ENCODE measurements around the gene FAM111B. TPM values are rescaled to one million over a fixed set of nuclear protein-coding genes. Genes with fewer than 3 reads are reported as not detected.

FAM111B gene
- polyA plus RNA-seq, 1 experiment: 0.76 TPM

GRCh38 chr11:59158206-59159068, 51.4 kb downstream of the FAM111B start:
- ChIA-PET POLR2A (no interaction called here), CTCF (interaction anchor here (0.5 to 3.7 kb wide), 33 partner anchors 8 to 1929 kb away, joined by 3 to 67 read pairs (median 6); partner anchors contain the start of genes DTX4, FAM111A and FAM111B)
- DNase-seq (ENCODE audit: low read depth): no peak
- TF ChIP-seq, protein P1, sequence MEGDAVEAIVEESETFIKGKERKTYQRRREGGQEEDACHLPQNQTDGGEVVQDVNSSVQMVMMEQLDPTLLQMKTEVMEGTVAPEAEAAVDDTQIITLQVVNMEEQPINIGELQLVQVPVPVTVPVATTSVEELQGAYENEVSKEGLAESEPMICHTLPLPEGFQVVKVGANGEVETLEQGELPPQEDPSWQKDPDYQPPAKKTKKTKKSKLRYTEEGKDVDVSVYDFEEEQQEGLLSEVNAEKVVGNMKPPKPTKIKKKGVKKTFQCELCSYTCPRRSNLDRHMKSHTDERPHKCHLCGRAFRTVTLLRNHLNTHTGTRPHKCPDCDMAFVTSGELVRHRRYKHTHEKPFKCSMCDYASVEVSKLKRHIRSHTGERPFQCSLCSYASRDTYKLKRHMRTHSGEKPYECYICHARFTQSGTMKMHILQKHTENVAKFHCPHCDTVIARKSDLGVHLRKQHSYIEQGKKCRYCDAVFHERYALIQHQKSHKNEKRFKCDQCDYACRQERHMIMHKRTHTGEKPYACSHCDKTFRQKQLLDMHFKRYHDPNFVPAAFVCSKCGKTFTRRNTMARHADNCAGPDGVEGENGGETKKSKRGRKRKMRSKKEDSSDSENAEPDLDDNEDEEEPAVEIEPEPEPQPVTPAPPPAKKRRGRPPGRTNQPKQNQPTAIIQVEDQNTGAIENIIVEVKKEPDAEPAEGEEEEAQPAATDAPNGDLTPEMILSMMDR (IDR thresholded peaks at IDR 0.05; ENCODE audit: insufficient read depth, low read depth, low read length): peak; percentile 76
- Histone ChIP-seq H3K4me3 (ENCODE audit: low read depth, low read length) (no peak overlapping the region), H3K27me3 (ENCODE audit: control insufficient read depth, insufficient read depth, low read length) (peaks cover 4% of the 10 kb centered on the region), H3K36me3 (ENCODE audit: control insufficient read depth, insufficient read depth, low read length) (no peaks in the 10 kb centered on the region)

GRCh38 chr11:59164028-59164427, 57.0 kb downstream of the FAM111B start:
- POLR2A ChIA-PET: no interaction called here
- CTCF ChIA-PET: interaction anchor here (0.8 to 1.8 kb wide), 5 partner anchors 10 to 111 kb away, joined by 3 to 5 read pairs (median 4); no protein-coding TSS in a partner anchor

DNA sequence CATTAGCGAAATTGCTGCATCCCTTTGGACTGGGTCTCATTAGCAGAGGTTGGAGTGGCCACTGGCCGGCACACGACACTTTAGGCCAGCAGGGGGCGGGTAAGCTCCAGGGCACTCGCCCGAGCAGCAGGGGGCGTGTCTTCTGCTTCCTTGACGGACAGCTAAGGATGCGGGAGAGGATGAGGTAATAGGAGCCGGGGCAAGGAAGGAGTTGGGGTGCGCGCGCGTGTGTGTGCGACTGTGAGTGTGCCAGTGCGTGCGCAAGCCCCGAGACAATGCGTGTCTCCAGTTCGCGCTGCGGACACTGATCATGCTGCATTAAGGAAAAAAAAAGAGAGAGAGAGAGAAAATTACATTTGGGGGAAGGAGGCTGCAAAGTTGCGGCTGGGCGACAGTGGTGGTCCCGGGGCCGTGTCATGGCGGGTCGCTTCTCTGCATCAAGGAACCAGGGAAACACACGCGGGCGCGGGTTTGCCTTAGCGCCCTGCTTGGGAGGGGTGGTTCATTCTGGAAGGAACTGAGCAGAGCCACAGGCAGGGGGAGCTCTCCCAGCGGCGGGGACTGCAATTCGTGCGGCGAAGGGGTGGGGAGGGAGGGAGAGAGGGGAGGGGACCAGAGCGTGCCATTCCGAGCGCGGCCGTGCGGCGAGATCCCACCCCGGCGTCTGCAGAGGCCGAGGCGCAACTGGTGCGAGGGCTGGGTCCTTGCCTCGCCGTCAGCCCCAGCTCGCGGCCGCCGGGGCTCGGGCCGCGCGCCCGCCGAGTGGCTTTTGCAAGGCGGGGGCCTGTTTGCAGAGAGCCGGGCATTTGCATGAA, 64.7 kb downstream of the FAM111B start, which contains the start of gene DTX4:
DTX4 (plus strand) TSS at position 625 of the 815 bp plus-strand sequence. CDS start 464 bp downstream, outside the sequence.
- Histone ChIP-seq H3K36me3 (ENCODE audit: control insufficient read depth, insufficient read depth, low read length) (no peaks in the 10 kb centered on the region), H3K27me3 (ENCODE audit: control insufficient read depth, insufficient read depth, low read length) (no peaks in the 10 kb centered on the region; the same call in 1 of the 2 replicates), H3K4me3 (ENCODE audit: low read depth, low read length) (peak within 1 kb of the TSS; percentile 59)
- peak; percentile 27 for DNase-seq (ENCODE audit: low read depth)
- ChIA-PET POLR2A (interaction anchor here (0.6 kb wide), 1 partner anchor 10 kb away, joined by 4 read pairs; no protein-coding TSS in a partner anchor), CTCF (interaction anchor here (0.6 to 11.6 kb wide), 41 partner anchors 8 to 573 kb away, joined by 3 to 202 read pairs (median 5); partner anchors contain the start of genes FAM111A, FAM111B and MPEG1)
- TF ChIP-seq, protein P1 (IDR thresholded peaks at IDR 0.05; ENCODE audit: insufficient read depth, low read depth, low read length): peak; percentile 97

More at GRCh38 chr11:59164028-59164427, 57.0 kb downstream of the FAM111B start:
- TF ChIP-seq, protein P1 (IDR thresholded peaks at IDR 0.05; ENCODE audit: insufficient read depth, low read depth, low read length): no peak
- no peak for DNase-seq (ENCODE audit: low read depth)
- Histone ChIP-seq H3K4me3 (ENCODE audit: low read depth, low read length) (no peak overlapping the region), H3K27me3 (ENCODE audit: control insufficient read depth, insufficient read depth, low read length) (peaks cover 4% of the 10 kb centered on the region), H3K36me3 (ENCODE audit: control insufficient read depth, insufficient read depth, low read length) (no peaks in the 10 kb centered on the region)

DNA sequence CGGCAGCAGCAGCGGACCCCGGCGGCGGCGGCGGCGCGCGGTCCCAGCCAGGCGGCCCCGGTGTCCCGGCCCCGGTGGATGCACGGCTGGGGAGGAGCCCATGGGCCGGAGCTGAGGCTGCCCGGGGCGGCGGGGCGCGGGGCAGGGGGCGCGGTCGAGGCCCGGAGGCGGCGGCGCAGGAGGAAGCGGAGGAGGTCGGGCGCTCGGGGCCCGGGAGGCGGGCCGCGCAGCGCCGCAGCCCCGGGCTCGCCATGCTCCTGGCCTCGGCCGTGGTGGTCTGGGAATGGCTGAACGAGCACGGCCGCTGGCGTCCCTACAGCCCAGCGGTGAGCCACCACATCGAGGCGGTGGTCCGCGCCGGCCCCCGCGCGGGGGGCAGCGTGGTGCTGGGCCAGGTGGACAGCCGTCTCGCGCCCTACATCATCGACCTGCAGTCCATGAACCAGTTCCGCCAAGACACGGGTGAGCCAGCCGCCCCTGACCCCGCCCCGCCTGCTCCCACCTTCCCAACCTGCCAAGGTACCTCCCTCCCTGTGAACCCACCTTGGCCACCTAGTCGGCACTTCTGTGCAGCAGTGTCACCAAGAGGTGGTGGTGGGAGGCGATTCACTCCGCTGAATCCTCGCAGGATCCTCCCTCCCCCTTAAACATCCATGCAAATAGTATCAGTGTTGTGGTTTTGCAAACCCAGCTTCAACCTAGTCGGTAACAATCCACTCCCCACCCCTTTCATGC, 65.5 kb downstream of the FAM111B start:
- no peak for DNase-seq (ENCODE audit: low read depth)
- ChIA-PET POLR2A (interaction anchor here (0.6 kb wide), 1 partner anchor 11 kb away, joined by 4 read pairs; no protein-coding TSS in a partner anchor), CTCF (interaction anchor here (0.7 to 11.6 kb wide), 34 partner anchors 8 to 572 kb away, joined by 3 to 202 read pairs (median 9); partner anchors contain the start of genes FAM111A, FAM111B and MPEG1)
- Histone ChIP-seq H3K36me3 (ENCODE audit: control insufficient read depth, insufficient read depth, low read length) (no peaks in the 10 kb centered on the region), H3K4me3 (ENCODE audit: low read depth, low read length) (peak overlapping the region; percentile 59), H3K27me3 (ENCODE audit: control insufficient read depth, insufficient read depth, low read length) (no peaks in the 10 kb centered on the region; the same call in 1 of the 2 replicates)
- TF ChIP-seq, protein P1 (IDR thresholded peaks at IDR 0.05; ENCODE audit: insufficient read depth, low read depth, low read length): no peak

All from BJ (cell line).